Esophagus muscularis mucosa (tissue), 4 donors: Measurements from ENCODE around the gene GSTA4.

Experiments
- CTCF ChIP-seq, 3 experiments: fragments of 200-600 bp in 2 of 3; fragments of 450-650 bp in 1 of 3; sonication (generic) in 2 of 3; IDR thresholded peaks; one replicate each; pipeline ENCODE4 v1.5.1; 2017 to 2019; ENCODE audit warnings: antibody characterized with exemption in 3 of 3, mild to moderate bottlenecking in 2 of 3, moderate library complexity in 1 of 3
- EP300 ChIP-seq: sonication (generic); formaldehyde crosslinking; IDR thresholded peaks from one replicate; pipeline ENCODE4 v1.6.1; 2017; ENCODE audit warnings: antibody characterized with exemption
- POLR2A ChIP-seq: fragments of 450-650 bp; IDR thresholded peaks from one replicate; pipeline ENCODE4 v1.6.1; 2017; ENCODE audit warnings: antibody characterized with exemption, moderate library complexity, mild to moderate bottlenecking, low read depth
- POLR2AphosphoS5 ChIP-seq, 2 donors: sonication (generic); formaldehyde crosslinking; IDR thresholded peaks; one replicate each; pipeline ENCODE4 v1.6.1; 2017; ENCODE audit warnings: antibody characterized with exemption in 2 of 2

GRCh38 chr6:53043581-53043980 is 48.5 kb upstream of the GSTA4 start:
- TF ChIP-seq POLR2AphosphoS5 (IDR thresholded peaks at IDR 0.05) (no peak), CTCF (IDR thresholded peaks at IDR 0.05) (no peak), POLR2A (no peak), EP300 (no peak)
